GM21381 (cell line): ENCODE data around the gene MAP3K8.

ENCODE experiments used
- ATAC-seq: cut with Tn5 transposase; IDR thresholded peaks from one replicate; pipeline ENCODE4 v1.9.1; 2021; ENCODE audit warnings: mild to moderate bottlenecking, moderate library complexity; ENCODE audit not compliant: unreplicated experiment

MAP3K8 gene

GRCh38 chr10:30488316-30488715 lies 54.3 kb downstream of the MAP3K8 start:
- no peak for ATAC-seq

DNA sequence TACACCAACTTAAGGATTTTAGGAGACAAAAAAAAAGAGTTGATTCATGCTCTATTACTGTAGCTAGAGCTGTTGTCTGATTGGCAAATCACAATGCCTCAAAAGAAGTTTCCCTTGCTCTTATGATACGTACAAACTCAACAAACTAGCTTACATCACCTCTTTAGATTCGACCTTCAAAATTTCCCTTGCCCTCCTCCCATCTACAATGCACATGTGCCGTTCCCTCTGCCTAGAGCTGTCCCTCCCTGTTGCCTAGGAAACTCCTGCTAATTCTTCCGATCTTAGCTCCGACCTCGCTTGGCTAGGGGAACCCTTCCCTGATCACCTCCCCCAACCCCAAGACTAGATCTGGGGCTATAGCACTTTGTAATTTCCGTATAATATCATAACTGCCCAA lies 55.4 kb downstream of the MAP3K8 start:
- ATAC-seq = no peak

- ATAC-seq = peak; percentile 30
Observed at GRCh38 chr10:30490289-30491000, 56.5 kb downstream of the MAP3K8 start.

DNA sequence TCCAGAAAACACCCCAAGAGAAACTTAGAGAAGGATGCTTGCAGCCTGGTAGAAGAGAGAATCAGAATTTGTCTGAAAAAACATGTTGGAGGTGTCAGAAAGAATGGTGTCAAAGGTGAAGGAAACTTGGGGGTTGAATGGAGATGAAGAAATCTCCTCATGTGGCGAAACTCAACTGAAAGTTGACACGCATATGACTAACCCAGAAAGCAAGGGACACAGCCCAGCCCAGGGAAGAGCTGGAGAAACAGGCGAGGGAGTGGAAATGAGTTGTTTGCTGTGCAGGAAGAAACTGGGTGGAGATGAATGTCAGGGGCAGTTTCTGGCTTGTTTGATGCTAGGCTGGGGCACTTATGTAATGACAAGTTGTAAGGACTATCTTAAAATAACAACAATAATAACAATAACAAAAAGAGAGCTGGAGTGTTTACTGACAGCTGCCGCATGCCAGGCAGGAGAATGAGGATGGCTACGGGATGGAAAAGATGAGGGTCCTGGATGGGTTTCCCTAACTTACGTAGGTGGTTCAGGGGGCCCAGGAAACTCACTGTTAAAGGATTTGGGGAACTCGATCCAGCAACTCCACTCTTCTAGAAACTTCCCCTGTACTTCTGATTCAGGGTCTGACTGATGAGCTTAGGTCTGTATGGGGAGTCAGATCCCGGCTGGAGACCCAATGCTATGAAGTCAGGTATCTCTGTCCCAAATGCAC lies 57.4 kb downstream of the MAP3K8 start:
- no peak for ATAC-seq

DNA sequence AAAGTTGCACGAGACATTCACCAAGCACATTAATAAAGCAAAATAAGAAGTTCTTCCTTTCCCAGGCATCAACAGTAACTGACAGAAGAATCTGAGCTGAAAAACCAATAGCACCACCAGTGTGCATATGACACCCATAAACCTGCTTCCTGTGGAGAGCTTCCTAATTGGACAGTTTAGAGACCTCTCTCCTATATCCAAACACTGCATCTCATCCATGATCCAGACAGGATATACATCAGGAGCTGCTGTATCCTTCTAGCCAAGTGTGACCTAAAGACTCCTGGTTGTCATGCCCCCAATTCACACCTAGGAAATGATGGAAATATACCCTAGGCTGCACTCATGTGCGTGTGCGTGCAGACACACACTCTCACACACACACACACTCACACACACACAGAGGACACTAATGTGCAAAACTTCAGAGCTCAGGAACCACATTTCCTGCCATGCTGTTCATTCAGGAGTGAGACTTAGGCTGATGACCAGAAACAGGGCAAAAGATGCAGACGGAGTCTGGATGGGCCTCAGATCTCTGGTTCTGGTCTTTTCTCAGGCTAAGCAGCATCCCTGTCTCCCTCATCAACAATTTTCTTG lies 58.0 kb downstream of the MAP3K8 start:
- ATAC-seq = no peak

- ATAC-seq = peak; percentile 40
Observed at GRCh38 chr10:30493609-30494530, 59.9 kb downstream of the MAP3K8 start.

DNA sequence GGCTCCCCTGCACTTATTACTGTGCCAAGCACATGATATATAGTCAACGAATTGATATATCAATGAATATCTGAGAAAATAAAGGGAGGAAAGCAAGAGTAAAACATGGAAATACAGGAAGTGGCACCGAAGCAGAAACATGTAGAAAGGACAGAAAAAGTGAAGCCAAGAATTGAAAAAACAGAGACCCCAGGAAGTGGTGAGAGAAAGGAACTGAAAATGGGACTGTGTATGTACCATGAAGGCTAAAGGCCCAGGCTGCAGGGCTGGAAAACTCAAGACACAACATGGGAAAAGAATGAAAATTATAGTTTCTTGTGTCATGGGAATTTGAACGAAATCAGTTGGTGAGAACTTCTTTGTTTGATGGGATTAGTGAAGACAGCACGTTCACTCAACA lies 60.6 kb downstream of the MAP3K8 start:
- ATAC-seq = no peak

DNA sequence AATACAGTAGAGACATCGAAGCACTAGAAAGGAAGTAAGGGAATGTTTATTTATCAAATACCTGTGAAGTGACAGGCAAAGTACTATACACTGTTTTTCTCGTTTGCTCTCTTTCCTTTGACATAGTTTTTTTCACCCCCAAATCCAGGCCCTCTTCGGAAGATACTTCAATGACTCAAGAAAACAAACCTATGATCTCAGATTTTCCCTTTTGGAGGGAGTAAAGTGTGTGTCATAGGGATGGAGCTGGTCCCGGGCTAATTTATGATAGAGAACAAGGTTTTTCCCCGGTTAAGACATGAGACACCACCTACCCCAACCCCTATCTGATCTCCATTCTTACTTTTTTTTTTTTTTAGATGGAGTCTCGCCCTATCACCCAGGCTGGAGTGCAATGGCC lies 61.7 kb downstream of the MAP3K8 start:
- ATAC-seq = no peak

DNA sequence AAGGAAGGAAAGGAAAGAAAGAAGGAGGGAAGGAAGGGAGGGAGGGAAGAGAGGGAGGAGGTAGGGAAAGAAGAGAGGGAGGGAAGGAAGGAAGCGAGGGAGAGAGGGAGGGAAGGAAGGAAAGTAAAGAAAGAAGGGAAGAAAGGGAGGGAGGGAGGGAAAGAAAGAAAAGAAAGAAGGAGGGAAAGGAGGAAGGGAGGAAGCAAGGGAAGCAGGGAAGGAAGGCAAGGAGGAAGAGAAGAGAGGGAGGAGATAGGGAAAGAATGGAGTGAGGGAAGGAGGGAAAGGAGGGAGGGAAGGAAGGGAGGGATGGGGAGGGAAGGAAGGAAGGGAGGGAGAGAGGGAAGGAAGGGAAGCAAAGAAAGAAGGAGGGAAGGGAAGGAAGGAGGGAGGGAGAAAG lies 65.8 kb downstream of the MAP3K8 start:
- ATAC-seq = no peak

DNA sequence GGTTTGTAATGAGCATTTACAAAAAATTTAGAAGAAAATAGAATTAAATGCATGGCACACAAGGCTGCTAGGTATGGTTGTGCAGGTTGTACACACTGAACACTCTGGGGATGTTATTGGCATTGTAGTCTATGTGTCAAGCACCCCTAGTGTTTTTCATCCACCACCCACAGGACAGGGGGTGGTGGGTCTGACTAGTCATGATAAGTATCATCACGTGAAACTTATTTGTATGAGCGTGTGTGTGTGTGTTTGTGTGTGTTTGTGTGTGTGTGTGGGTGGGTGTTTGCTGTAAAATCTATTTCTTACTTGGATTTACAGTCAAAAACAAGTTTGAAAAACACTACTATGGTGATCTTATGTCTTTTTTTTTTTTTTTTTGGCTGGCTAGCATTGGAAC lies 66.5 kb downstream of the MAP3K8 start:
- no peak for ATAC-seq

GRCh38 chr10:30500963-30501504 lies 67.0 kb downstream of the MAP3K8 start:
- no peak for ATAC-seq

DNA sequence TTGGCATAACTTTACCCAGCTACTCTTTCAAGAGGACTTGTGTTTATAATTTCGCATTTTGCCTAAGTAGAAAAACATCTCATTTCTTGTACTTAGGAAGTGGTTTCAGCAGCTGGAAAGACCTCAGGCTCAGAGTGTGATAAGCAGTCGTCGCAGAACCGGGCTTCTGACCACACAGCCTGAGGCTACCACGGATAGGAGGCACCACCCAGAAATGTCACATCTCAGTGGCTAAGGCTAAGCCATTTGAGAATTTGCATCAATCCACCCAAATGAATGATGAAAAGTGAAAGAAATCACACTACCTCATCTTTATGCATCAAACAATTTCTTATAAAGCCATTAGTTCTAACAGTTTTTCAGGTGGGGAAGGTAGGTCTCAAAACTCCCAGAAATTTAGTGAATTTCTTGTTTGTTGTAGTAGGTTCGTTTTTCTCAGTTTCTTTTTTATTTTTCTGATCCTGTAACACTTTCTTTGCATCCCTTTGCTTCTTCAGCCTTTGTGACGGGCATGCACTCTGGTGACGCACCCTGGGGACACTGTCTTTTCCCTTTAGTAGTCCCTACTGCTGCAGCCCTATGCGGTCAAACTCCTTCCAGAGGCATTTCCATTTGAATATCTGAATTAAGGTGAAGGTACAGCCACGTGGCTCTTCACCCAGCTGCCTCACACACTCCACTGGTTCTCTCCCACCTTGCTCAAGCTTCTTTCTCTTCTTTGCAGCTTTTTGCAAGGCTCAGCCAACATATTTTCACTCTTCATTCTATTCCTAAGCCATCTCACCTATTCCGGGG lies 68.5 kb downstream of the MAP3K8 start:
- ATAC-seq = peak; percentile 72

DNA sequence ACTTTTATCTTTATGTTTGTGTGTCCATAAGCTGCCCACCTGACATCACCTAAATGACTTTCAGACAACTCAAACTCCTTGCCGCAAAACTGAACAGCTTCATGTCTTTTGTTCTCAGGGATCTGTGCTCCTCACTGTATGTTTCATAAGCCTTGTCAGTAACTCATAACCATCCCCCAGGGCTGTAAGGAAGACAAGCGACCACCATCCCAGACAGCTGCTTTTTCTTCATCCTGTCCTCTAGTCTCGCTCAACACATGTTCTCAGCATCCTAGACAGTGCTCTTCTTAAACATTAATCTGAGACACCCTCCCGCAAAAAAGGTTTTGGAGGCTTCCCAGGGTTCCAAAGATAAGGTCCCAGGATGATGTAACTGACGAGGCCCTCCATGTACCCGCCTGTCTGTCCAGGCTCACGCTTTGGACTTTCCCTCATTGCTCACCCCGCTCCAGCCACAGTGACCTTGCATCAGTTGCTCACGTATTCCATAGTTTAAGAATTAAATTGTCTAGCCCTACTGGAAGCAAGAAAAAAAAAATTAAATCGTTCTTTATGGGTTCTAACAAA lies 69.8 kb downstream of the MAP3K8 start:
- ATAC-seq = no peak

- ATAC-seq = no peak
Observed at GRCh38 chr10:30505543-30506298, 71.7 kb downstream of the MAP3K8 start.

- no peak for ATAC-seq
Observed at GRCh38 chr10:30509508-30509907, 75.5 kb downstream of the MAP3K8 start.

DNA sequence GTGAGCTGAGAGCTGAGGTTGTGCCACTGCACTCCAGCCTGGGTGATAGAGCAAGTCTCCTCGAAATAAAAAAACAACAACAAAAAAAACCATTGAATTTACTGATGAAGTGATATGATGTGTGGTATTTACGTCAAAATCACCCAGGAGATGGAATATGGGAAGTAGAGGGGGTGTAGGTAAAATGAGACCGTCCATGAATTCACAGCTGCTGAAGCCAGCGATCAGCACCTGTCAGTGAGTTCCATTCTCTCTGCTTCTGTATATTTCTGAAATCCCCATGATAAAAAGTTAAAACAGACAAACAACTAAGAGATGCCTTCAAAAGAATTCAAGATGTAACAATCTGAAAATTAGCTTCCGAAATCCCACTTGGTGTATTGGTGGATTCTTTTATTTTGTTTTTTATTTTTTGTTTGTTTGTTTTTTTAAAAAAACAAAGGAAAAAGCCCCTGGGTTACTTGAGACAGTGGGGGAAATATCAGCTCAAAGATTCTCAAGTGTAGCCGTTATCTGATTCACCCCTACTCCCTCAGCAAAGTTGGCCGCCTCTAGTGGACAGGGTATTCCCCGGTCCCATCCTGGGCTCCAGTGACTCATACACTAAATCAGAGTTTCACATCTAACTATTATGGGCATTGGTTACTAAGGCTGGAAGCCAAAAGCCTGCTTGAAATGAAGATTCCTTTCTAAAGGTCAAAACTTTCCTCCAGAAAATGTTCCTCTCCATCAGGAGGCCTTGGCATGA lies 76.4 kb downstream of the MAP3K8 start:
- peak; percentile 81 for ATAC-seq

DNA sequence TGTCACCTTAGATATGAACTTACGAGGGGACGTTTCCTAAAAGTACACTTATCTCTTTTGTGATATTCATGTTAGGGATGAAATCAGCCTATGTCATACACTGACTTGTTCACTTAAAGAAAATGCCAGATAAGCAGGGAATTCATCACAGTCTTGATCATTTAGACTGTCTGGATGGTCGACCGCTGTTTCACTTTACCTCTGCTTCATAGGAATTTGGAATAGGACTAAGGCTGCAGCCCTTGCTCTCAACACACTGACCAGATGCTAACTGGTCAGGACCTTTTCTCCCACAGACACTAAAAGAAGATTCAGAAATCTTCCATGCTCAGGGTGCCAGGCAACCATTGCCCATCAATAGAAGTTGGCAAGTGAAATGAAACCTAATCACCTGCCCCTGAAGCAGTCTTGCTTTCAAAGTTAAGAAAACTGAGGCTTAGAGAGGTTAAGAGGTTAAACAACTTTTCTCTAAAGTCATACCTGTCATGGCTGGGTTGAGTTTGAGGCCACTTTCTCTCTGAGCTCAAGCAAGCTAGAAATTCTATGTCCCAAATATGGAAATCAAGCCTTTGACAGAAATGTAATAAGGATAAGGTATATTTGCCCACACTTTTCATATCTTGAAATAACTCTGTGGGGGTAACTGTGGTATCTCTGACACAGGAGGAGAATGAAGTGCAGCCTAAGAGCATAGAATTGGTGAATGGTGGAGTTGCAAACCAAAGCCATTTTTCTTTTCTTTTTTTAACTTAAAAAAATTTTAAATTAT lies 77.1 kb downstream of the MAP3K8 start:
- no peak for ATAC-seq
